HG03432 (cell line): Measurements from ENCODE around the gene SLC27A2.

Experiments
- ATAC-seq: cut with Tn5 transposase; IDR thresholded peaks from one replicate; pipeline ENCODE4 v1.9.1; 2021; ENCODE audit warnings: mild to moderate bottlenecking, moderate library complexity; ENCODE audit not compliant: unreplicated experiment

SLC27A2 gene

GRCh38 chr15:50235794-50236193, 53.8 kb downstream of the SLC27A2 start:
- no peak for ATAC-seq

- ATAC-seq: no peak
These were observed 54.4 kb downstream of the SLC27A2 start for GRCh38 chr15:50236433-50236832.

DNA sequence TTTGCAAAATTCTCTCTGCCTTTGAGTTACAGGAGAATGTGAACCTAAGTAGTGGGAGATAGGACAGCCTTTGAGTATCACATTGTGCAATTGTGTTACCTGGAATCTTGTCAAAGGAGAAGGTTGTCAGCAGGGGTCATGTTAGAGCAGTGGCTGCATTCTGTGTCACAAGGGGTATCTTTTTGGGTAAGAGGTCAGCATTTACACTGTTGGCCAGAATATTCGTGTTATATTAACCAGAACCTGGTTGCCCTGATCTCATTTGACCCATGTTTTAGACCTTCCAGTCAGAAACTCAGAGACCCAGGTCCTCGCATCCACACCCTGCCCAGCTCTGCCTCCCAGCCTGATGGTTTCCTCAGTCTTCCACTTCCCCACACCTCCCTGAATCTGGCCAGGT, 56.3 kb downstream of the SLC27A2 start:
- ATAC-seq: no peak

DNA sequence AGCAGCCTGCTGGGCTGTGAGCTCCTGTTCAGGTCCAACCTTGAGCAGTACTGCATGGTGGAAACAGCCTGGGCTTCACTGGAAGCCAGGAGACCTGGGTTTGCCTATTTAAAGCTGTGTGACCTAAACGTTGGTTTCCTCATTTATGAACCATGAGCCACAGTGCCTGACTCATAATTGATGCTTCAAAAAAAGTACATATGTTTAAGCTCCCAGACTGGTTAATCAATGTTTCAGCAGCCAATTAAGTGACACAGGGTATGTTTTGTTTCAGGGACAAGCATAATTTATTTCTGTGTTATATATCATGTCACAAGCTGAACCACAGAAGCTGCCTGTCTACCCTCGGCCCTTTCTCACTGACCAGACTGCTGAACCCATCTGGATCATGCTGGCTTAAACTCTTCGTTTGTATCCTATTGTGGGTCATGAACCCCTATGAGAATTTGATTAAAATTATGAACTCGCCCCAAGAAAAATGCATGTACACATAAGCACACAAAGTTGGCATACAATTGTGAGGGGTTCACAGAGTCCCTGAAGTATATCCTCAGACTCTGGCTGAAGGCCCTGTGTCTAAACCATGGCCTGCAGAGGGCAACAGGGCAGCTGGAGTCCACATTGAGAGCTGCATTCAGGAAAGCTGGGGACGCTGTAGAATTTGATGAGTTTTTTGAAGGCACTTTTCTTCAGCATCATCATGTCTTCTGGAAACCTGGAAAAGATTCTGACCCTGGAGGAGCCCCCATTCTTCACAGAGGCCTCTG, 59.9 kb downstream of the SLC27A2 start:
- no peak for ATAC-seq

DNA sequence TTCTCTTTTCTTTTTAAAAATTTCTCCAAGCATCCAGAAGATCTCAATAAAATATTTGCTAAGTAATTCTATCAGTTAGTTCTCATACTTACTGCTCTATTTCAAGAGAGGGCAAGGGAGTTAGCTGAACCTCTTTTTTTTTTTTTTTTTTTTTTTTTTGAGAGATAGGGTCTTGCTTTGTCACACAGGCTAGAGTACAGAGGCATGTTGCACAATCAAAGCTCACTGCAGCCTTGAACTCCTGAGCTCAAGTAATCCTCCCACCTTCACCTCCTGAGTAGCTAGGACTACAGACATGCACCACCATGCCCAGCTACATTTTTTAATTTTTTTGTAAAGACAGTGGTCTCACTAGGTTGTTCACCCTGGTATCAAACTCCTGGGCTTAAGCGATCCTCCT, 62.2 kb downstream of the SLC27A2 start:
- no peak for ATAC-seq

GRCh38 chr15:50244959-50245624, 63.1 kb downstream of the SLC27A2 start:
- ATAC-seq: no peak

DNA sequence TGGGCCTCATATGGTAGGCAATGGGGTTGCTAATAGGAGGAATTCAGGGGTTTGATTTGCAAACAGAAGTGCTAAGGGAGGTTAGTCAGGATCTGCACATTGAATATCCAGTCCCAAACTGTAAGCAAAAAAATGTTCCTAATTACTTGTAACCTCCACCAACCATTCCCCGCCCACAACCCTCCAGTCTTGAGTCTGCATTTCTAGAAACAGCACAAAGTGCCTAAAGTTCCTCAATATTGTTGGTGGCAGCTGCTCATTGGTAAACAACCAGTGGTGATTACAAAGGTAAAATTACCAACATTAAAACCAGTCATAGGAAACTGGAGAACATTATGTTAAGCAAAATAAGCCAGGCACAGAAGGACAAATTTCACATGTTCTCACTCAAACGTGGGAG, 64.6 kb downstream of the SLC27A2 start:
- no peak for ATAC-seq

- ATAC-seq: peak; percentile 99
These were observed 66.0 kb downstream of the SLC27A2 start for GRCh38 chr15:50247819-50248655.

- no peak for ATAC-seq
These were observed 67.1 kb downstream of the SLC27A2 start for GRCh38 chr15:50248994-50249582.

- no peak for ATAC-seq
These were observed 67.7 kb downstream of the SLC27A2 start for GRCh38 chr15:50249704-50250103.

DNA sequence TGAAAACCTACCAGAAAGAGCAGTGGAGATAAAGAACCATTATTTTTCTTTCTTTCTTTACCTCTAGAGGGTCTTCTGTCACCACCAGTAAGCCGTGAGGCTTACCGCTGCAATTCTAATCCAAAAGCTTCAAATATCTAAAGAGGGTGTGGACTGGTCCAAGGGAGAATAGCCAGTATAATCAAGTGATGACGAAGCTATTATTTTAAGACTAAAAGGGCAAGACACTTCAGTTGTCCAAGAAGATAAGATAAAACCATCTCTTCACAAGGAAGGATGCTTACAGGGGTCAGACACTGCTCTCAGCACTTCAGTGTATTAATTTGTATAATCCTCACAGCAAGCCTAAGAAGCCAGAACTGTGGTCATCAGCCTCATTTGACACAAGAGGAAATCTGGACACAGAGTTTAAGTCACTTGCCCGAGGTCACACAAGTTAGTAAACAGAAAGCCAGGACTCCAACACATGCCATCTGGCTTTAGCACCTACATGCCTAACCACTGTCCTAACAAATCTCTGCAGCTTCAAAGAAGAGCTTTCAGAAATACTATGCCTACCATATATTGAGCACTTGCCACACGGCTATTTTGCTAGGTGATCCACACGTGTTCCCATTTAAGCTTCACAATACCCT, 68.9 kb downstream of the SLC27A2 start:
- ATAC-seq: no peak

DNA sequence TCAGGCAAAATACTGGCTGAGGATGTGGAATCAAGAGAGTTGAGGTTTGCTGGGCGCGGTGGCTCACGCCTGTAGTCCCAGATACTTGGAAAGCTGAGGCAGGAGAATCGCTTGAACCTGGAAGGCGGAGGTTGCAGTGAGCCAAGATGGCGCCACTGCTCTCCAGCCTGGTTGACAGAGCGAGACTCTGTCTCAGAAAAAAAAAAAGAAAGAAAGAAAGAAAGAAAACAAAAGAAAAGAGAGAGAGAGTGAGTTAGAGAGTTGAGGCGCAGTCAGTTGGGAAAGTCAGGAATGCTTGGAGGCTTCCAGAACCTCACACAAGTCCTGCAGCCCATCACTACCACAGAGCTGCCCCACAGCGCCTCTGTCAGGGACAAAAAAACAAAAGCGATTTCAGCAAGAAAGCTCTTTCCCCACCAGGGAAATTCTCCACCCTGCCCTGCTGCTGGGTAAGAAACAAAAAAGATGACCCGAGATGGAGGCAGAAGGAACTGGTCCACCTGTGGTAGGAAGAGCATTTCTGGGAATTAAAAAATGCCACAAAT, 69.7 kb downstream of the SLC27A2 start:
- ATAC-seq: no peak

DNA sequence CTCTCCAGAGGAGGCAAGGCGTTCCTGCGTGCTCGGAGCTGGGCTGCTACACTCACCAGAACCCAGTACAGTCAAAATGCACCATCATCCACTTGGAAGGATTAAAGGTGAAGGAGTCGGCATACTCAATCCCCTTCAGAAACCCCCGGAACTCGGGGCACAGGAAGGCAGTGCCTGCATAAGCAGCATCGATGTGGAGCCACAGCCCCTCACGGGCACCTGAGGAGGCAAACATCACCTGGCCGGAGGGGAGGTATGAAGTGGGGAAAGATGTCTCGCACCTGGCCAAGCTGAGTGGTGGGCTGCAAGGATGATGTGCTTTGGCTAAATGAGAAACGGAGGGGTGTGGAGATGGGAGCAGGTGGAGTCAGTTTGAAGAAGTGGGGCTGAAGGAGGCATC, 70.6 kb downstream of the SLC27A2 start:
- ATAC-seq: no peak

GRCh38 chr15:50256188-50257041, 74.4 kb downstream of the SLC27A2 start:
- ATAC-seq: no peak

GRCh38 chr15:50257332-50257731, 75.3 kb downstream of the SLC27A2 start:
- no peak for ATAC-seq

- no peak for ATAC-seq
These were observed 75.9 kb downstream of the SLC27A2 start for GRCh38 chr15:50257924-50258323.

- no peak for ATAC-seq
These were observed 77.3 kb downstream of the SLC27A2 start for GRCh38 chr15:50259276-50259675.

DNA sequence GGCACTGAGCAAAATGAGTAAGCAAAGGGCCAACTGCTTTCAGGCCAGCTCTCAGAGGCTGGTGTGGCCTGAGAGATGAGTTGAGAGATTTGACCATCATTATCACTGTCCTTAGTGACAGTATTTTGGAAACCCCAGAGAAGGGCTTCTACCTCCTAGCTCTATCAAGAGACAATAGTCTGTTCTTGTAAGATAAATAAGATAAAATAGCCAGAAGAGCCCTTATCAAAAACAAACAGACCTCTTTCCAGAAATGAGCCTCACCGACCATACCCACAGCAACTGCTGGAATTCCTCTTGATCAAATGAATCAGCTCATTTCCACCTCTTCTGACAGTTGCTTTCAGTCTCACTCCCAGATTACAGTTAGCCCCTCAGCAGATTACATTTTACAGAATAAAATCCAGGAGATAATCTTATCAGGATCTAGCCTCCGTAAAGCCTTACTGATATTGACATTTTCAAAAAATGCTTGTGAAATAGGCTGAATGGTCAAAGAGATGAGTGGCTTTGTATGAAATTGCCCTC, 79.0 kb downstream of the SLC27A2 start:
- peak; percentile 58 for ATAC-seq

DNA sequence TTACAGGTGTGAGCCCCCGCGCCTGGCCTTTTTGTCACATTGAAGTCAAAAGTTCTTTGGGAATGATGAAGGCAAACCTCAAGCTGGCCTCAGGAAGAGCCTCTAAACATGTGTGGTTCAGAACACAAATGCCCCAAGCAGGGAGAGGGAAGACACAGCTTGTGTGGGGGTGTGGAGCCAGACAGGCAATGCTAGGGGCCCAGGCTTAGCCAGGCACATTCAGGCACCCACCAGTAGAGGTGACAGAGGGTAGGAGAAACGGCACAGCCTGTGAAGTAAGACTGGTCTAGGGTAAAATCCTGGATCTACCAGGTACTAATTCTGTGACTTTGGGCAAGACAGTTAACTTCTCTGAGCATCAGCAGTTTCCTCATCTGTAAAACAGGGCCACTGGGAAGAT, 80.0 kb downstream of the SLC27A2 start:
- ATAC-seq: no peak
